Immature natural killer cell (primary cell): ENCODE measurements around the gene ATRN. TPM values are rescaled to one million over a fixed set of nuclear protein-coding genes. Genes with fewer than 3 reads are reported as not detected.
"Not testable (repeated sequence)": the region's sequence is repeated elsewhere in the genome, so short reads cannot be mapped to it uniquely, and the experiment has no call there.

Experiments
- DNase-seq, 3 donors: peaks; one replicate each; pipeline ENCODE4 v3.0.0; 2022; ENCODE audit warnings: mixed read lengths in 1 of 3
- H3K27ac Mint-ChIP-seq, 6 donors: one replicate each; pipeline ENCODE4 v1.8.0; 2020; ENCODE audit warnings: mixed read lengths in 6 of 6, mild to moderate bottlenecking in 5 of 6, inconsistent platforms in 4 of 6, moderate library complexity in 3 of 6
- H3K27me3 Mint-ChIP-seq, 3 donors: one replicate each; pipeline ENCODE4 v1.8.0; 2020 to 2021; ENCODE audit warnings: low read depth in 3 of 3, mild to moderate bottlenecking in 3 of 3, mixed read lengths in 3 of 3, moderate library complexity in 3 of 3, inconsistent platforms in 1 of 3
- H3K36me3 Mint-ChIP-seq, 3 donors: one replicate each; pipeline ENCODE4 v1.8.0; 2020; ENCODE audit warnings: mixed read lengths in 3 of 3, inconsistent platforms in 2 of 3, mild to moderate bottlenecking in 2 of 3
- H3K4me1 Mint-ChIP-seq, 2 donors: one replicate each; pipeline ENCODE4 v1.8.0; 2020; ENCODE audit warnings: inconsistent platforms in 2 of 2, mild to moderate bottlenecking in 2 of 2, mixed read lengths in 2 of 2, moderate library complexity in 1 of 2
- H3K4me3 Mint-ChIP-seq, 5 donors: one replicate each; pipeline ENCODE4 v1.8.0; 2020; ENCODE audit warnings: mild to moderate bottlenecking in 5 of 5, mixed read lengths in 5 of 5, inconsistent platforms in 3 of 5, moderate library complexity in 3 of 5
- H3K9me3 Mint-ChIP-seq, 6 donors: one replicate each; pipeline ENCODE4 v1.8.0; 2020; ENCODE audit warnings: mild to moderate bottlenecking in 6 of 6, mixed read lengths in 6 of 6, inconsistent platforms in 4 of 6, moderate library complexity in 3 of 6
- polyA plus RNA-seq, 3 donors: library from polyadenylated mRNA; unstranded; fragments of 300-500 nt; fragmentation: Illumina TruSeq; gene quantifications; one replicate each; pipeline ENCODE4 v1.2.3, GENCODE V29; 2021

The ATRN gene
- 10 to 100 TPM in 1 of 3 donors, 1 to 10 TPM in 2; 9.4 to 15.2 (median 9.7) TPM for polyA plus RNA-seq

- Mint-ChIP-seq H3K9me3 (no peaks in the 10 kb centered on the region), H3K4me1 (peaks cover 34 to 36% of the 10 kb centered on the region in 2 donors), H3K27ac (peak within 1 kb of the TSS; percentile 78 to 91 (median 84)), H3K27me3 (peaks cover 8 to 11% (median 9%) of the 10 kb centered on the region in 3 donors), H3K4me3 (peak within 1 kb of the TSS; percentile 91 to 97 (median 93)), H3K36me3 (no peaks in the 10 kb centered on the region)
- peak; percentile 91 to 93 (median 93) for DNase-seq
Observed at GRCh38 chr20:3470627-3471396, at the start of gene ATRN. Gene ATRN (plus strand): TSS chr20:3471018. CDS start chr20:3471108, 90 bp downstream.

- peaks cover 0 to 3% (median 0%) of the 10 kb centered on the region in 3 donors for H3K36me3 Mint-ChIP-seq
- peaks cover 0 to 2% (median 0%) of the 10 kb centered on the region in 3 donors for H3K27me3 Mint-ChIP-seq
- H3K4me1 Mint-ChIP-seq: peaks cover 6 to 9% of the 10 kb centered on the region in 2 donors
- no peaks in the 10 kb centered on the region for H3K9me3 Mint-ChIP-seq
- H3K4me3 Mint-ChIP-seq: no peak overlapping the region
- H3K27ac Mint-ChIP-seq: no peak overlapping the region
- DNase-seq: no peak
Observed at GRCh38 chr20:3421985-3422384, 48.8 kb upstream of the ATRN start.

GRCh38 chr20:3423126-3423525, 47.7 kb upstream of the ATRN start:
- H3K36me3 Mint-ChIP-seq: peaks cover 0 to 3% (median 0%) of the 10 kb centered on the region in 3 donors
- peaks cover 0 to 2% (median 2%) of the 10 kb centered on the region in 3 donors for H3K27me3 Mint-ChIP-seq
- no peaks in the 10 kb centered on the region for H3K9me3 Mint-ChIP-seq

GRCh38 chr20:3426766-3427165, 44.1 kb upstream of the ATRN start:
- H3K4me1 Mint-ChIP-seq, H3K9me3 Mint-ChIP-seq, H3K36me3 Mint-ChIP-seq, DNase-seq, H3K4me3 Mint-ChIP-seq, H3K27ac Mint-ChIP-seq, H3K27me3 Mint-ChIP-seq: not testable (repeated sequence)

More at GRCh38 chr20:3423126-3423525, 47.7 kb upstream of the ATRN start:
- DNase-seq: no peak
- Mint-ChIP-seq H3K27ac (no peak overlapping the region), H3K4me1 (peaks cover 6 to 9% of the 10 kb centered on the region in 2 donors), H3K4me3 (no peak overlapping the region)

- Mint-ChIP-seq H3K9me3 (no peaks in the 10 kb centered on the region), H3K36me3 (peaks cover 0 to 4% (median 0%) of the 10 kb centered on the region in 3 donors), H3K4me3 (no peak overlapping the region), H3K27ac (no peak overlapping the region), H3K27me3 (peaks cover 2% of the 10 kb centered on the region in 3 donors), H3K4me1 (no peaks in the 10 kb centered on the region)
- no peak for DNase-seq
Observed at GRCh38 chr20:3430376-3431069, 40.3 kb upstream of the ATRN start.

GRCh38 chr20:3431109-3431508, 39.7 kb upstream of the ATRN start:
- H3K4me1 Mint-ChIP-seq: no peaks in the 10 kb centered on the region
- peaks cover 0 to 4% (median 0%) of the 10 kb centered on the region in 3 donors for H3K36me3 Mint-ChIP-seq
- H3K27me3 Mint-ChIP-seq: peaks cover 2% of the 10 kb centered on the region in 3 donors
- no peaks in the 10 kb centered on the region for H3K9me3 Mint-ChIP-seq
- no peak for DNase-seq
- no peak overlapping the region for H3K4me3 Mint-ChIP-seq
- no peak overlapping the region for H3K27ac Mint-ChIP-seq

GRCh38 chr20:3432844-3433243, 38.0 kb upstream of the ATRN start:
- no peak overlapping the region for H3K27ac Mint-ChIP-seq
- no peak overlapping the region for H3K4me3 Mint-ChIP-seq
- peaks cover 0 to 4% (median 0%) of the 10 kb centered on the region in 3 donors for H3K36me3 Mint-ChIP-seq
- peaks cover 2% of the 10 kb centered on the region in 3 donors for H3K27me3 Mint-ChIP-seq
- H3K9me3 Mint-ChIP-seq: no peaks in the 10 kb centered on the region
- no peak for DNase-seq
- no peaks in the 10 kb centered on the region for H3K4me1 Mint-ChIP-seq

GRCh38 chr20:3433744-3434143, 37.1 kb upstream of the ATRN start:
- H3K36me3 Mint-ChIP-seq: peaks cover 0 to 4% (median 0%) of the 10 kb centered on the region in 3 donors
- no peak for DNase-seq
- H3K4me3 Mint-ChIP-seq: no peak overlapping the region
- H3K9me3 Mint-ChIP-seq: no peaks in the 10 kb centered on the region
- peaks cover 2 to 7% (median 3%) of the 10 kb centered on the region in 3 donors for H3K27me3 Mint-ChIP-seq
- H3K27ac Mint-ChIP-seq: no peak overlapping the region
- H3K4me1 Mint-ChIP-seq: no peaks in the 10 kb centered on the region

- H3K27me3 Mint-ChIP-seq: peaks cover 2 to 7% (median 3%) of the 10 kb centered on the region in 3 donors
- H3K4me3 Mint-ChIP-seq: no peak overlapping the region
- no peaks in the 10 kb centered on the region for H3K9me3 Mint-ChIP-seq
- H3K36me3 Mint-ChIP-seq: peaks cover 0 to 4% (median 0%) of the 10 kb centered on the region in 3 donors
- H3K4me1 Mint-ChIP-seq: no peaks in the 10 kb centered on the region
- no peak overlapping the region for H3K27ac Mint-ChIP-seq
- DNase-seq: no peak
Observed at GRCh38 chr20:3434232-3434631, 36.6 kb upstream of the ATRN start.

- Mint-ChIP-seq H3K4me3 (no peak overlapping the region), H3K36me3 (peaks cover 0 to 4% (median 0%) of the 10 kb centered on the region in 3 donors), H3K27me3 (peaks cover 0 to 4% (median 3%) of the 10 kb centered on the region in 3 donors), H3K4me1 (no peaks in the 10 kb centered on the region), H3K27ac (no peak overlapping the region), H3K9me3 (no peaks in the 10 kb centered on the region)
- DNase-seq: no peak
Observed at GRCh38 chr20:3436864-3437574, 33.8 kb upstream of the ATRN start.

GRCh38 chr20:3446779-3447178, 24.0 kb upstream of the ATRN start:
- H3K27me3 Mint-ChIP-seq: peaks cover 0 to 2% (median 0%) of the 10 kb centered on the region in 3 donors
- H3K4me1 Mint-ChIP-seq: no peaks in the 10 kb centered on the region
- no peaks in the 10 kb centered on the region for H3K9me3 Mint-ChIP-seq
- DNase-seq: no peak
- no peak overlapping the region for H3K27ac Mint-ChIP-seq
- no peak overlapping the region for H3K4me3 Mint-ChIP-seq
- no peaks in the 10 kb centered on the region for H3K36me3 Mint-ChIP-seq

GRCh38 chr20:3447321-3447720, 23.5 kb upstream of the ATRN start:
- no peaks in the 10 kb centered on the region for H3K36me3 Mint-ChIP-seq
- H3K4me3 Mint-ChIP-seq: no peak overlapping the region
- H3K27me3 Mint-ChIP-seq: peaks cover 0 to 3% (median 2%) of the 10 kb centered on the region in 3 donors
- peak overlapping the region in 1 of 6 donors; percentile 13 for H3K27ac Mint-ChIP-seq
- no peaks in the 10 kb centered on the region for H3K9me3 Mint-ChIP-seq
- no peaks in the 10 kb centered on the region for H3K4me1 Mint-ChIP-seq
- no peak for DNase-seq

GRCh38 chr20:3449319-3449718, 21.5 kb upstream of the ATRN start:
- no peak overlapping the region for H3K27ac Mint-ChIP-seq
- no peaks in the 10 kb centered on the region for H3K9me3 Mint-ChIP-seq
- no peaks in the 10 kb centered on the region for H3K36me3 Mint-ChIP-seq
- H3K27me3 Mint-ChIP-seq: peaks cover 0 to 4% (median 3%) of the 10 kb centered on the region in 3 donors
- no peak for DNase-seq
- no peaks in the 10 kb centered on the region for H3K4me1 Mint-ChIP-seq
- no peak overlapping the region for H3K4me3 Mint-ChIP-seq

GRCh38 chr20:3452136-3452535, 18.7 kb upstream of the ATRN start:
- DNase-seq: no peak

More at GRCh38 chr20:3452136-3452535, 18.7 kb upstream of the ATRN start:
- Mint-ChIP-seq H3K36me3 (no peaks in the 10 kb centered on the region), H3K27ac (no peak overlapping the region), H3K4me3 (no peak overlapping the region), H3K4me1 (no peaks in the 10 kb centered on the region), H3K27me3 (peaks cover 0 to 7% (median 3%) of the 10 kb centered on the region in 3 donors), H3K9me3 (no peaks in the 10 kb centered on the region)
